Activated T-helper 17 cell treated with anti-CD3 and anti-CD28 coated beads, Interleukin-2, amount 50 U/mL, for 72 hours (primary cell): ENCODE data around the gene C4B. TPM values are rescaled to one million over a fixed set of nuclear protein-coding genes. Genes with fewer than 3 reads are reported as not detected.
"Not testable (repeated sequence)": the region's sequence is repeated elsewhere in the genome, so short reads cannot be mapped to it uniquely, and the experiment has no call there.

ENCODE experiments used
- ATAC-seq: fragments of 150-1000 bp; cut with Tn5 transposase; replicated peaks from 2 replicates; pipeline ENCODE4 v1.10.0; 2021; ENCODE audit warnings: mild to moderate bottlenecking, moderate library complexity
- H3K27ac Mint-ChIP-seq: one replicate; pipeline ENCODE4 v1.8.0; 2022; ENCODE audit warnings: mixed read lengths
- H3K27me3 Mint-ChIP-seq: one replicate; pipeline ENCODE4 v1.8.0; 2022; ENCODE audit warnings: mixed read lengths
- H3K36me3 Mint-ChIP-seq: one replicate; pipeline ENCODE4 v1.8.0; 2022; ENCODE audit warnings: low read depth, mild to moderate bottlenecking, mixed read lengths
- H3K4me1 Mint-ChIP-seq: one replicate; pipeline ENCODE4 v1.8.0; 2022; ENCODE audit warnings: mixed read lengths
- H3K4me3 Mint-ChIP-seq: one replicate; pipeline ENCODE4 v1.8.0; 2022; ENCODE audit warnings: mild to moderate bottlenecking, mixed read lengths
- H3K9me3 Mint-ChIP-seq: one replicate; pipeline ENCODE4 v1.8.0; 2022; ENCODE audit warnings: mixed read lengths
- total RNA-seq, 2 donors: library from RNA; stranded (reverse); gene quantifications; one replicate each; pipeline ENCODE4 v1.2.3, GENCODE V29; 2022

C4B gene
- 1 to 10 TPM; 5.9 to 6.1 TPM for total RNA-seq

DNA sequence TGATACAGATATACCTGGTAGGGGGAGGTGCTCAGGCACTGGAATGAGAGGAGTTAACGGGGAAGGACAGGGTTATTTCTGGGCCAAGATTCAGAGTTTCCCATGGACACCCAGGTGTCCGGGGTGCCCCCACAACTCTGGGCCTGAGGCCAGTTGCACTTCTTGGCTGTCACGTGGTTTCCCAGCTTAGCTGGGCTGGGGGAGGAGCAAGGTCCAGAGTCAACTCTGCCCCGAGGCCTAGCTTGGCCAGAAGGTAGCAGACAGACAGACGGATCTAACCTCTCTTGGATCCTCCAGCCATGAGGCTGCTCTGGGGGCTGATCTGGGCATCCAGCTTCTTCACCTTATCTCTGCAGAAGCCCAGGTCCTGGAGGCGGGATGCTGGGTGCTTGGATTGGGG lies at the start of gene C4B:
Gene C4B (plus strand): TSS at position 249 of the 400 bp plus-strand sequence. CDS start 51 bp downstream, at position 300.
- H3K27me3 Mint-ChIP-seq, H3K4me3 Mint-ChIP-seq, H3K36me3 Mint-ChIP-seq, H3K9me3 Mint-ChIP-seq, ATAC-seq, H3K4me1 Mint-ChIP-seq, H3K27ac Mint-ChIP-seq: not testable (repeated sequence)

- Mint-ChIP-seq H3K4me3 (no peak overlapping the region), H3K4me1 (peaks cover 18% of the 10 kb centered on the region), H3K9me3 (no peaks in the 10 kb centered on the region), H3K27me3 (no peaks in the 10 kb centered on the region), H3K27ac (no peak overlapping the region), H3K36me3 (peaks cover 97% of the 10 kb centered on the region)
- no peak for ATAC-seq
Measured at GRCh38 chr6:31965700-31966099, 48.9 kb upstream of the C4B start.

DNA sequence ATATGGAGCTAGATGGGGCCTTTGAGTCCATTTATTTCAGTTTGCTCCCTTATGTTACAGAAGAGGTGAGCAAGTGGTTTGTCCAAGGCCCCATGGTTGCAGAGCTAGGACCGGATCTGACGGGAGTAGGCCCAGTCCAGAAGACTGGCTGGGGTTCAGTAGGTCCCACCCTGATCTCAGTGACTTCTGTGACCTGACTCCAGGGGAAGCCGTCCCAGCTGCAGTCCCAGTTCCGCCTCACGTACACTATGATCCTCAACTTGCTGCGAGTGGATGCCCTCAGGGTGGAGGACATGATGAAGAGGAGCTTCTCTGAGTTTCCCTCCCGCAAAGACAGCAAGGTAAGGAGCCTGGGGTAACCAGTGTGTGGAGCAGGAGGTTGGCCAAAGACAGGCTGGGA lies 48.1 kb upstream of the C4B start:
- peaks cover 16% of the 10 kb centered on the region for H3K4me1 Mint-ChIP-seq
- H3K9me3 Mint-ChIP-seq: no peaks in the 10 kb centered on the region
- no peak overlapping the region for H3K4me3 Mint-ChIP-seq
- H3K27ac Mint-ChIP-seq: no peak overlapping the region
- no peaks in the 10 kb centered on the region for H3K27me3 Mint-ChIP-seq
- peaks cover 89% of the 10 kb centered on the region for H3K36me3 Mint-ChIP-seq
- no peak for ATAC-seq

- Mint-ChIP-seq H3K4me1 (peaks cover 11% of the 10 kb centered on the region), H3K4me3 (no peak overlapping the region), H3K36me3 (peaks cover 89% of the 10 kb centered on the region)
Measured at GRCh38 chr6:31966997-31967925, 47.3 kb upstream of the C4B start.

GRCh38 chr6:31967926-31968320 lies 46.7 kb upstream of the C4B start:
- Mint-ChIP-seq H3K36me3 (peaks cover 89% of the 10 kb centered on the region), H3K27ac (peak overlapping the region; percentile 28), H3K27me3 (no peaks in the 10 kb centered on the region), H3K9me3 (no peaks in the 10 kb centered on the region), H3K4me3 (no peak overlapping the region), H3K4me1 (peaks cover 13% of the 10 kb centered on the region)
- ATAC-seq: no peak

More at GRCh38 chr6:31966997-31967925, 47.3 kb upstream of the C4B start:
- Mint-ChIP-seq H3K9me3 (no peaks in the 10 kb centered on the region), H3K27ac (peak overlapping the region; percentile 28), H3K27me3 (no peaks in the 10 kb centered on the region)
- no peak for ATAC-seq

DNA sequence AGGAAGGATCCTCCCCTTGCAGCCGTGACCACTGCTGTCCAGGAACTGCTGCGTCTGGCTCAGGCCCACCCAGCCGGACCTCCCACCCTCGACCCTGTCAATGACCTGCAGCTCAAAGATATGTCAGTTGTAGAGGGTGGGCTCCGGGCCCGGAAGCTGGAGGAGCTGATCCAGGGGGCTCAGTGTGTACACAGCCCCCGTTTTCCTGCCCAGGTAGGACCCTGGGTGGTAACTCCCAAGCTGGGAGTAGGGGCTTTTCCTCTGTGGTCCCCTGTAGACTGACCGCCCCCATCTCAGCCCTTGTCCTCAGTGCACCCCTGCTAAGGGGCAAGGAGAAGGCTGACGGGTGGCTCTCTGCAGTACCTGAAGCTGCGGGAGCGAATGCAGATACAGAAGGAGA lies 46.3 kb upstream of the C4B start:
- no peak overlapping the region for H3K4me3 Mint-ChIP-seq
- H3K9me3 Mint-ChIP-seq: no peaks in the 10 kb centered on the region
- ATAC-seq: no peak
- no peak overlapping the region for H3K27ac Mint-ChIP-seq
- peaks cover 17% of the 10 kb centered on the region for H3K4me1 Mint-ChIP-seq
- H3K36me3 Mint-ChIP-seq: peaks cover 89% of the 10 kb centered on the region
- no peaks in the 10 kb centered on the region for H3K27me3 Mint-ChIP-seq

DNA sequence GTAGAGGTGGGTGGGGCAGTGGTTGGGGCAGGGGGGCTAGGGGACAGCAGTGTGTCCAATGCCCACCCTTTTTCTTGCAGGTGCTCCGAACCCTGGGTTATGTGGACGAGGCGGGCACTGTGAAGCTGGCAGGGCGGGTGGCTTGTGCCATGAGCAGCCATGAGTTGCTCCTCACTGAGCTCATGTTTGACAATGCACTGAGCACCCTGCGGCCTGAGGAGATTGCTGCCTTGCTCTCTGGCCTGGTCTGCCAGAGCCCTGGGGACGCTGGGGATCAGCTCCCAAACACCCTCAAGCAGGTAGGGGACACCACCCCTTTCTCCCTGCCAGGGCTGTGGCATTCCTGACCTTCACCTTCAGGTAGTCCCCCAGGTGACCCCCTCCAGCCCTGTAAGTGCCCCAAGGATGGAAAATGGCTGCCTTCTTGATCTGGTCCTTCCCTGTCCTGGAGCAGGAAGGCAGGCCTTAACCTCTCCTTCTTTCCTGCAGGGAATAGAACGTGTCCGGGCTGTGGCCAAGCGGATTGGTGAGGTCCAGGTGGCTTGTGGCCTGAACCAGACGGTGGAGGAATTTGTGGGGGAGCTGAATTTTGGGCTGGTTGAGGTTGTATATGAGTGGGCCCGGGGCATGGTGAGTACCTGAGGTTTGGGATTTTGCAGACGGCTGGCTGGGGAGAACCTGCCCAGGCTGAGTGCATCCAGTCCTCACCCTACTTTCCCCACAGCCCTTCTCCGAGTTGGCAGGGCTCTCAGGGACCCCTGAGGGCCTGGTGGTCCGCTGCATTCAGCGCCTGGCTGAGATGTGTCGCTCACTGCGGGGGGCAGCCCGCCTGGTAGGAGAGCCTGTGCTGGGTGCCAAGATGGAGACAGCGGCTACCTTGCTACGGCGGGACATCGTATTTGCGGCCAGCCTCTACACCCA lies 45.5 kb upstream of the C4B start:
- Mint-ChIP-seq H3K9me3 (no peaks in the 10 kb centered on the region), H3K27ac (peak overlapping the region; percentile 95), H3K36me3 (peaks cover 89% of the 10 kb centered on the region), H3K27me3 (no peaks in the 10 kb centered on the region), H3K4me3 (peak overlapping the region; percentile 93), H3K4me1 (peaks cover 20% of the 10 kb centered on the region)
- no peak for ATAC-seq

DNA sequence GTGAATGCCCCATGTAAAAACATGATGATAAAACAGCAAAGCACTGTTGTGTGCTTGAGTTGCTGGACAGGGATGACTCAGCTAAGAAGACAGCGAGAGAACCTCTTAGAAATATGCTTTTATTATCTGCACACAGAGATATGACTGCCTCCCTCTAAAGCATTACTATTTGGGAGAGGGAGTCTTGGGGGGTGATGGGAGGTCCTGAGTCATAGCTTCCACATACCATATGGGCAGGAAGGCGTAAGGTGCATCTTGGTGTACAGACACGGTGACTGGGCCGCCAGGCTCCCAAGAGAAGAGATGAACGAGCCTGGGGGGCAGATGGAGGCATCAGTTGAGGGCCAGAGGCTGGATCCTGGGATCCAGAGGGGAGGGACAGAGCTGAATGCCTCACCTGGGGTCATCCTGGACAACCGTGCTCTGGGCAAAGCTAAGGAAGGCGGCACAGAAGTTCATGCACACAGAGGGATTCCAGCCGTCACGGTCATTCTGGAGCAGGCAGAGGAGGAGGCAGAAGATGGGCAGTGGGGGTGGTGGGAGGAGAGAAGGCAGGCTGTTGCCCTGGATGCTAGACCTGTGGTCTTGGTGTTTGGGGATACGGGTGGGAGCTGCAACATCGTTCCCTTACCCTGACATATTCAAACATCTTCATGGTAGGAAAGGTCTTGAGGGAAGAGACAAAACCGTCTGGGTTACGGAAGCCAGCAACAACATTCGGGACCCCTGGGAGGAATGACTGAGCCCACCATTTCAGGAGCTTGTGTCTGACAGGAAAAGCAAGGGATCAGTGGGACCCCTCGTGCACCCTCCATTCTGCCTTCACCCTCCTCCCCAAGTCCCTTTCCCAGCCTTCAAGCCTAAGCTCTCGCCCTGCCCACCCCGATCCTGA lies 44.6 kb upstream of the C4B start:
- H3K9me3 Mint-ChIP-seq: no peaks in the 10 kb centered on the region
- peaks cover 88% of the 10 kb centered on the region for H3K36me3 Mint-ChIP-seq
- H3K4me1 Mint-ChIP-seq: peaks cover 20% of the 10 kb centered on the region

GRCh38 chr6:31970604-31971271 lies 43.9 kb upstream of the C4B start:
- Mint-ChIP-seq H3K27ac (peak overlapping the region; percentile 95), H3K27me3 (no peaks in the 10 kb centered on the region), H3K4me1 (peaks cover 20% of the 10 kb centered on the region)

More for the DNA sequence above, 44.6 kb upstream of the C4B start:
- H3K27me3 Mint-ChIP-seq: no peaks in the 10 kb centered on the region
- H3K27ac Mint-ChIP-seq: peak overlapping the region; percentile 95
- no peak for ATAC-seq
- peak overlapping the region; percentile 93 for H3K4me3 Mint-ChIP-seq

GRCh38 chr6:31971279-31971992 lies 43.2 kb upstream of the C4B start:
- no peak for ATAC-seq
- H3K27me3 Mint-ChIP-seq: no peaks in the 10 kb centered on the region
- peaks cover 73% of the 10 kb centered on the region for H3K36me3 Mint-ChIP-seq
- peak overlapping the region; percentile 93 for H3K4me3 Mint-ChIP-seq
- peaks cover 20% of the 10 kb centered on the region for H3K4me1 Mint-ChIP-seq
- no peaks in the 10 kb centered on the region for H3K9me3 Mint-ChIP-seq
- H3K27ac Mint-ChIP-seq: peak overlapping the region; percentile 95

More at GRCh38 chr6:31970604-31971271, 43.9 kb upstream of the C4B start:
- peak overlapping the region; percentile 93 for H3K4me3 Mint-ChIP-seq
- peaks cover 80% of the 10 kb centered on the region for H3K36me3 Mint-ChIP-seq
- no peaks in the 10 kb centered on the region for H3K9me3 Mint-ChIP-seq
- no peak for ATAC-seq

- Mint-ChIP-seq H3K27ac (peak within 1 kb of the TSS; percentile 95), H3K4me3 (peak within 1 kb of the TSS; percentile 93), H3K27me3 (no peaks in the 10 kb centered on the region), H3K4me1 (peaks cover 20% of the 10 kb centered on the region), H3K9me3 (no peaks in the 10 kb centered on the region), H3K36me3 (peaks cover 66% of the 10 kb centered on the region)
- ATAC-seq: peak; percentile 92
Measured at GRCh38 chr6:31971993-31972708, 42.4 kb upstream of the C4B start, which contains the start of gene DXO. Gene DXO, minus strand, starts transcription at chr6:31972138. Its CDS starts 463 bp downstream, at chr6:31971675.

- H3K27ac Mint-ChIP-seq: peak overlapping the region; percentile 95
- no peak for ATAC-seq
- H3K4me1 Mint-ChIP-seq: peaks cover 20% of the 10 kb centered on the region
- no peaks in the 10 kb centered on the region for H3K27me3 Mint-ChIP-seq
- no peaks in the 10 kb centered on the region for H3K9me3 Mint-ChIP-seq
- H3K36me3 Mint-ChIP-seq: peaks cover 59% of the 10 kb centered on the region
- peak overlapping the region; percentile 93 for H3K4me3 Mint-ChIP-seq
Measured at GRCh38 chr6:31972709-31973350, 41.8 kb upstream of the C4B start.
